ENCODE data around the gene LMNTD2.

Gene LMNTD2

GRCh38 chr11:567629-568292 is 7.2 kb upstream of the LMNTD2 start:
- no peak for DNase-seq

GRCh38 chr11:567011-567628 is 6.6 kb upstream of the LMNTD2 start:
- no peak for DNase-seq

- no peak for DNase-seq
Observed at GRCh38 chr11:565921-566509, 5.5 kb upstream of the LMNTD2 start.

- no peak for DNase-seq
Observed at GRCh38 chr11:563812-564578, 3.5 kb upstream of the LMNTD2 start.

- DNase-seq, result no peak
Observed at GRCh38 chr11:563066-563811, 2.7 kb upstream of the LMNTD2 start.

GRCh38 chr11:562046-562645 is 1.6 kb upstream of the LMNTD2 start:
- DNase-seq, result no peak

- DNase-seq, result no peak
Observed at GRCh38 chr11:561148-562003, 838 bp upstream of the LMNTD2 start.

GRCh38 chr11:559712-560304 is 730 bp downstream of the LMNTD2 start:
- DNase-seq, result no peak

GRCh38 chr11:559020-559620 is 1.4 kb downstream of the LMNTD2 start:
- DNase-seq, result no peak

- no peak for DNase-seq
Observed at GRCh38 chr11:558503-558902, 2.0 kb downstream of the LMNTD2 start.

GRCh38 chr11:557328-558132 is 3.0 kb downstream of the LMNTD2 start:
- no peak for DNase-seq

- no peak for DNase-seq
Observed at GRCh38 chr11:556662-557256, 3.8 kb downstream of the LMNTD2 start.

- DNase-seq, result no peak
Observed at GRCh38 chr11:555780-556661, 4.5 kb downstream of the LMNTD2 start.

- no peak for DNase-seq
Observed at GRCh38 chr11:555227-555779, 5.2 kb downstream of the LMNTD2 start.

GRCh38 chr11:554428-555226 is 5.9 kb downstream of the LMNTD2 start:
- DNase-seq, result peak; percentile 87

- no peak for DNase-seq
Observed at GRCh38 chr11:553988-554340, 6.6 kb downstream of the LMNTD2 start.
